HPDE6-E6E7 (cell line): ENCODE results near the gene ZBTB37.
"Not testable (repeated sequence)": the region's sequence is repeated elsewhere in the genome, so short reads cannot be mapped to it uniquely, and the experiment has no call there.

ENCODE experiments used
- DNase-seq: peaks from one replicate; pipeline ENCODE4 v3.0.0; 2011; ENCODE audit warnings: missing footprints; ENCODE audit errors: extremely low spot score

Gene ZBTB37

DNA sequence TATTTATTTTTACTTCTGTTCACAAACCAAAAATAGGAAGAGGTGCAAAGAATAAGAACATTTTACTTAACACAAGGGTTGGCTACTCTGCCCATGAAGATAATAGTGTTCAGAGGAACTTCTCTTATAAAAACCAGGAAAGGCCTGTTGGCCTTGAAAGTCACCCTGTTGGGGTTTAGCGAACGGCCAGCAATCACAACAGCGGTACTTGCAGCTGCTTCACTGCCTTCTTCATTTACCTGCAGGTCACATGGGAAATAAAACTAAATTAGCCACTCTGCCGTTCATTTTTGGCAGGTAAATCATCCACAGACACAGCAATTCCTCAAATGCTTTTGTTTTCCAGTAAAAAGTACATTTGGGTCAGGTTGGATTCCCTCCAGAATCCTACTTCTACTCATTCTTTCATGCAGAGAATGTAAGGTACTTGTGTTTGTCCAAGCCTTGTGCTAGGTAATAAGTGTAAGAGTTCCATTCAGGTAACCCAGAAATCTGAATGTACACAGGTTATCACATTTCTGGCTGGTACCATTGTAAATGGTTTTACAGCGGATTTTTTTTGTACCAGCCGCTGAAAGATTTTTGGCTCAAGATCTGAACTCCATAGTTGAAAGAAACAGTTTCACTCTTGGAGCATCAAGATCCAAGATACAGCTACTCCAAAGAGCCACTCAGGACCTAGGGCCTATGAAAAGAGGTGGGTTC lies 35.8 kb downstream of the ZBTB37 start:
- DNase-seq = no peak

DNA sequence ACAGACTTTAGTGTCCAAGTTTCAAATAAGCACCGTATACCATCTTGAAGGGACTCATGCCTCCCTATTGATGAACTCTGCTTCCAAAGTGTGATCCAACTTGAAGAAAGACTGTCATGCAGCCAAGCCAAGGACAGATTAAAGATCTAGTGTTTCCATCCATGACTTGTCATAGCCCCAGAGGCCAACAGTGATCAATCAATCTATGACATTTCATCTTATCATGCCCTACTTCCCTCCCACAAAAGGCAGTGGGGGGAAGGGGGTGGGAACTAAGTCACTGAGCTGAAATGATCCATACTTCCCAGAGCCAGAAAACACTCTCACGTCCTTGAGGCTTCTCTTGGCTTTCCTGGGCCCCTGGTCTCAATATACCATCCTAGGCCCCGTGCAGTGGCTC lies 44.9 kb downstream of the ZBTB37 start:
- DNase-seq = no peak

DNA sequence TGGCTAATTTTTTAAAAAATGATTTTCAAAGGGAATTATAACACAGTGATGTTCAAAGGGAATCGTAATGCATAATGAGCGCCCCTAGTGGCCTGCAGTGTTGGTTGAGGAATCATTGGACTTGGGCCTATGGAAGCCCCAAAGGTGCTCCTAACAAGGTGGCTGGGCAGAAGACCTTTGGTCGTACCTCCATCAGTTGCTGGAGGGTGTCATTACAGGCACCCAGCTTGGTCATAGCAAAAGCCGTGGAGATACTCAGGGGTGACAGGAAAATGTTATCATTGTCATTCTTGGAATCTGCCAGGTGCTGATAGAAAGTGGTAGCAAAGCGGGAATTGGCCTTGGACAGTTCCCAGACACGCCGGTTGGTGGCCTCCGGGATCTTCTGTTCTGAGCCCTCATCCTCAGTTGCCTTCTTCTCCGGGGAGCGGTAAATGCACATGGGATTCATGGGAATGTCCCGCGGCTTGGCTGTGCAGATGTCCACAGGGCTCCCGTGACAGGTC lies 46.2 kb downstream of the ZBTB37 start:
- peak; percentile 20 for DNase-seq

DNA sequence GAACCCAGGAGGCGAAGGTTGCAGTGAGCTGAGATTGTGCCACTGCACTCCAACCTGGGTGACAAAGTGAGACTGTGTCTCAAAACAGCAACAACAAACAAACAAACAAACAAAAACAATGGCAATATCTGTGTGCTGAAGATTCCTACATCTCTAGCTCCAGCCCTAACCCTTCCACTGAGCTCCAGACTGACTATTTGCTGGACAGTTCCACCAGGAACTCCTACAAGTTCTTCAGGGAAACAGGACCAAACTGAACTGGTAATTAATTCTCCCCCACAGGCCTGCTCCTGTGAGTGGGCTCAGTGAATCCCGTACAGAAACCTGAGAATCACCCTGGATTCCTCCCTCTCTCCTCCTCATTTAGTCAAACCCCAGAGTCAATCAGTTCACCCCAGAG lies 47.4 kb downstream of the ZBTB37 start:
- no peak for DNase-seq

DNA sequence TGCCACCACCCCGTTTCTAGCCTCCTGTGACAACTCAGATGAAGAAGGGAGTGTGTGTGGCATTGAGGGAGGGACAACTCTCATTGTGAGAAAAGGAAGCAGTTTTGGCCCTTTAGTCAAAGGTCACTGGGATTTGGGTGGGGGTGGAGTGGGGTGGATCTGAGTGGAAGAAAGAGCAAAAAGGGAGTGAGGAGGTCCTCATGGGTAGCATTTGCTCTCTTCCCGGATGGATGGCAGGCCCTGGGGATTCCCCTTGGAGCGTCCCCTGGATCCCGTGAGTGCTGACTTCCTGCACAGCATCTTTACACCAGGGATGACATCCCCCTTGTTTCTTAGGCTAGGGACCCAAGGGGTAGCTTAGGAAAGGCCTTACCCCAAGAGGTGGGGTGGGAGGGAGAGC lies 48.5 kb downstream of the ZBTB37 start:
- no peak for DNase-seq

DNA sequence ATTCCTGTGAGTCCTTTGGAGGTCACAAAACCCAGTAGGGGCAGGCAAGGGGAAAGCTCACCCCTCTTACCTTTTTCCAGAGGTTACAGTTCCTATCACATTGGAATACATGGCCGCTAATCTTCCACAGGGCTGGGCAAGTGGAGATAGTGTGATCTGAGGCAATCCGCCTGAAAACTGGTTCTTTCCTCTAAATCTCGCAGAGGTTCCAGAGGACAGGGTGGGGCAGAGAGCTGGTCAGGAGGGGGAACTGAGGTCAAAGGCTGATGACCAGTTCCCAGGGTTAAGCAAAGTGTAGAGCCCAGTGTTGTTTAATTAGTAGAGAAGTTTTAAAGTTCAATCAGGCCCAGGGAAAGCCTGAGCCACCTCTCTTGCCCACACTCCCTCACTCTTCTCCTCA lies 49.0 kb downstream of the ZBTB37 start, which contains the start of gene SERPINC1:
TSS of gene SERPINC1 (minus strand) at position 179 of the 400 bp plus-strand sequence. CDS start at position 111, 68 bp downstream.
- no peak for DNase-seq

DNA sequence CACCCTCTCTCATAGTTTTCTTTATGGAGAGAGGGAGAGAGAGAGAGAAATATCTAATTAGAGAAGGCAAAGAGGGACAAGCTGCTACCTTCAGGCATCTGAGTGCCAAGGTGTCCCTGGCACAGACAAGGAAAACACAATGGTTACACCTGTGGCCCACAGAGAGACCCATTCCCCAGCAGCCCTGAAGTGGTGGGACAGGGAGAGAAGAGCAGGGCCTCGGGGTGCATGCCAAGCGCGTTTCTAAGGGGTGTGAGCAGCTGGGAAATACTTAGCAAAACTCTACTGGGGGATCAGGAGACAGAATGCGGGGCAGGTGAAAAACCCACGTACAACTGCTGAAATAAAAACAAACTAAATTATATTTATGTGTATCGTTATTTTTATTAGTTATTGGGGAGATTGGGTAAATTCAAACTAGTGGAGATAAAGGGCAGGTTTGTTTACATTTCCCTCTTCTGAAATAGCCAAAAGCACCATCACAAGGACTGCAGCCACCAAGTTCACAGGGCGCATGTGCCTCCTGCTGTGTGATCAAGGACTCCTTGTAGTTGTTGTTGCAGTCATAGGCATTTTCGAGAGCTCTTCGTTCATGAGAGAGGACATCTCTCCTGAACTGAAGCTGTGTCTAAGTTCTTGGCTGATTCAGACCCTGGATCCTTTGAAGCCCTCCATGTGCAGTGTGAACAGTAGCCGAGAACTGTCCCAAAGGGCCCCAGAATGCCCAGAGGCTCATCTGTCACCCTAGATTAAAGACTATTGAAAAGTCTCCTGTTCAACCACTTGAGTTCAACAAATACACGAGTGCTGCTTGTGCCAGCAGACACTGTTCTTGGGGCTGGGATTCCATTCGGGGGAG lies 49.7 kb downstream of the ZBTB37 start:
- DNase-seq = no peak

DNA sequence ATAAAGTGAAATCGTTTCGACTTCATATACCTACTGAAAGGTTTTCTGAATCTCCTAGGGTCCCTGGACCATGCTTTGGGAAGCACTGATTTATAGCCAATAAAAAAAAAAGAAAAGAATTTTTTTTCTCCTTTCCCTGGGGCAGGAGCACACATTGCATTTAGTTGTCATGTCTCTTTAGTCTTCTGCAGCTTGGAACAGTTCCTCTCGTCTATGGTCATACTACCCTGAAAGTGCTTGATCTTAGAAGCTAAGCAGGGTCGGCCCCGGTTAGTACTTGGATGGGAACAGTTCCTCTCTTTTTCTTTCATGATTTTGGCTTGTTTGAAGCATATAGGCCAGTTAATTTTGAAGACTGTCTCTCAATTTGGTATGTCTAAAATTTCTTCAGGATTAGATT lies 52.7 kb downstream of the ZBTB37 start:
- DNase-seq = no peak

DNA sequence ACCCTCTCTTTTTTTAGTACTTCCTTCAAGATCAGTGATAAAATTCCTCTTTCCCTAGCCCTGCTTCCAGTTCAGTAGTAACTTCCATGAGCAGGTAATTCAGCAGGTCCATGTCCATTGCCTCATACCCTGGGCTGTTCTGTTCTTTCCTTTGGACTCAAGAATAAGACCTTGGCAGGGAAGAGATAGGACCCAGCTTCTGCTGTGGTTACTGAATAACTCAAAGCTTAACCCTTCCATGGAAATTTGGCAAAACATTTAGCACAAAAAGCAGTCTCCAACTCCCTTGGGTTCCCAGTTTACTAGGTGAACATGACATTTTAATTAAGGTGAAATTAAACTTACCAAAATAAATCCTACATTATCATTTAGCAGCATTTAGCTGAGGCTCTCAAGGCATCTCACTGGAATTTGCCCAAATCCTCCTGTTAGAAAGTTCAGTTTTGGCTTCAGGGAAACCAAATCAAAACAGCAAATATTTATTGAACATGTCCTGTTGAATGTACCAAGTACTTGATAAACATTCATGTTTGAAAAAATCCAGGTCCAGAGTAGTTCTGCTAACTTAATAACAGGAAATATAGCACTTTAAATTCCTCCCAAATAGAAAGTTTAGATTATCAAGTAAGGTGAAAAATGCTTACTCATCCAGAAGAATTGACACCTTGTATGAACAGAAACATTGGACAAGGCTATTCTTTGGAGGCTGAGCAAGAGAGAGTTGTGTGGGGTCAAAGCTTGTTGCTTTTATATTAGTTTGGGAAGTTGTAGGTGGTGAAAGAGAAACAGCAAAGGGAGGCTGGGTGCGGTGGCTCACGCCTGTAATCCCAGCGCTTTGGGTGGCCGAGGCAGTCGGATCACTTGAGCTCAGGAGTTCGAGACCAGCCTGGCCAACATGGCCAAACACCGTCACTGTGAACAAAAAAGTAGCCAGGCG lies 57.4 kb downstream of the ZBTB37 start:
- DNase-seq = no peak

DNA sequence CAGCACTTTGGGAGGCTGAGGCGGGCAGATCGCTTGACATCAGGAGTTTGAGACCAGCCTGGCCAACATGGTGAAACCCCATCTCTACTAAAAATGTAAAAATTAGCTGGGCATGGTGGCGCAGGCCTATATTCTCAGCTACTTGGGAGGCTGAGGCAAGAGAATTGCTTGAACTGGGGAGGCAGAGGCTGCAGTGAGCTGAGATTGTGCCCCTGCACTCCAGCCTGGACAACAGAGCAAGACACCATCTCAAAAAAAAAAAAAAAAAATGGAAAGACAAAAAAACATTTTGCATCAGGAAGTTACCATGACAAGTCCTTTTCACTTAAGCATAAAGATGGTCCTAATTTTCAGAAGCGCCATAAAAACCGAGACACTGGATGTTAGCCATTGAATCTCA lies 62.4 kb downstream of the ZBTB37 start:
- not testable (repeated sequence) for DNase-seq

DNA sequence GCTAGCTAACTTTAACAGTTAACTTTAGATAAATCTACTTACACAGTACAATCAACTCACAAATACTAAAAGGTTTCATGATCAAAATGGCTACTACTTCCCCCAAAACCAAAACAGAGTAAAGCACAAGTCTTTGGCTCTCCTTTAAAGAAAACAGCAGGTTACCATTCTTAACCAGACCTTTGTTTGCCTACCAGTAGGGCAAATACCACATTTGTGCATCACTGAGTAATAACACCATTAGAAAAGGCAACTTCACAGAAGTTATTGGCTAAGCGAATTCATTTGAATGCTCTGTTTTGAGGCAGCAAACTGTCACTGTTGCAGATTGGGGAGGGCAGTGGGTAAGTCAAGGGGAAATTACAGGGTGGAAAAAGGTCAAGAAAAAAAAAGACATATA lies 66.3 kb downstream of the ZBTB37 start:
- DNase-seq = no peak

DNA sequence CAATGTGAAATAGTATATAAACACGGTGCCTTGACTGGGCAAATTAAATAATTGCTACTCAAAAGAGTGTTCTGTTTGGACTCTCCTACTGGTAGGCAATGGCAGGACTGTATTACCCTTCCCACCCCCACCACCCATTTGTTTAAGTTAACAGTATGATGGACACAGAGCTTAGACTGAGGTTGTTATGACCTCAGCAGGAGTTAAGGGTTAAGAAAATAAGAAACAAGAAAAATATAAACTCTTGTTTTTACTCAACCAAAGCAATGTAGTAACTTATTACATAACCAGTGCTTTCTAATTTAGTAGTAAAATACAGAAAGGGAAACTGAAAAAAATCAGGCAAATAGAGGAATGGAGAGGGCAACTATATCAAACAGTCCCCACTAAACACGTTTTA lies 68.9 kb downstream of the ZBTB37 start:
- DNase-seq = no peak

DNA sequence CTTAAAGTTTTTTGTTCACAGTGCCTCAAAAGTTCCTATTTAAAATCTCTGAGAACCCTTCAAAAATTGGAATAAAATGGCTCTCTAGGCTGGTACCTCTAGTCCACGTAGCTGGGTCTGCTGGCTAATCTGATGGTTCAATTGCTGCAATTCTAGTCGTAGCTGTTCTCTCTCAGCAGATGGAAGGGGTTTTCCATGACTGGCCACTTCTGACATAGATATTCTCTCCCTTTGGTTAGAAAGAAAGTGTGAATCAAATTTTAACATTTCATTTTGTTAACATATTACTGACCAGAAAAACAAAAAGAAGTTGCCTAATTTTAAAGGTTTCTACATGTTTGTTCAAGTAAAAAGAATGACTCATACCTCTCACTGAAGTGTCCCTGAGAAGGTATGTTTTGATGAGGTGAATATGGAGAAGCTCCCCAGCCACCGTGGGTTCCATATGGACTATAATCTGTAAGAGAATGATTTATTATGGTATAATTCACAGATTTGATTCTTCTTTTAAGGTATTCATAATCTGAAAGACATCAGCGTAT lies 78.3 kb downstream of the ZBTB37 start:
- DNase-seq = peak; percentile 50

DNA sequence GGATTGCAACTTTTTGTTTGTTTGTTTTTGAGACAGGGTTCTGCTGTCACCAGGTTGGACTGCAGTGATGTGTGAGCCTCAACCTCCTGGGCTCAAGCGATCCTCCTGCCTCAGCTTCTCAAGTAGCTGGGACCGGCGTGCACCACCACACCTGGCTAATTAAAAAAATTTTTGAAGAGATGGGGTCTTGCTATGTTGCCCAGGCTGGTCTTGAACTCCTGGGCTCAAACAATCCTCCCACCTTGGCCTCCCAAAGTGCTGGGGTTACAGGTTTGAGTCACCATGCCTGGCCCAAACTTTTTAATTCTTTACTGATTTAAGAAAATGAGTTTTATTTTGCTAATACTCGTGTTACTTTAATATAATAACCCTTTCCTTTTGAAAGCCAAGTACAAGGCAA lies 80.4 kb downstream of the ZBTB37 start:
- no peak for DNase-seq
